K562 (cell line): ENCODE results near the gene ATXN7L1. TPM values are rescaled to one million over a fixed set of nuclear protein-coding genes. Genes with fewer than 3 reads are reported as not detected.

Source experiments
- ATAC-seq: fragments of 200-7000 bp; cut with Tn5 transposase; 3 replicates; pipeline ENCODE4 v1.9.1; 2020; ENCODE audit warnings: moderate library complexity
- BruUV-seq: library from RNA; stranded (reverse); fragments of 400-500 nt; replicated peaks from 2 replicates; lab custom pipeline; 2021; lab: Mats Ljungman, UMichigan
- CTCF ChIA-PET: fragments of 300-600 bp; formaldehyde crosslinking; extraction: SDS; loops from one replicate; lab custom pipeline; 2021; ENCODE audit warnings: low intra/inter-chr PET ratio; lab: Yijun Ruan, JAX
- POLR2A ChIA-PET: fragments of 300-600, 350-650 bp; sonication (Branson Sonifier 250); formaldehyde crosslinking; extraction: SDS; loops from one replicate; lab custom pipeline; 2021; ENCODE audit warnings: antibody characterized with exemption, inconsistent platforms; lab: Yijun Ruan, JAX
- DNase-seq, 4 experiments: peaks; one replicate each; pipeline versions ENCODE4 v3.0.0 to v3.0.0-alpha.2; 2011 to 2018; ENCODE audit warnings: low spot score in 3 of 4, mixed read lengths in 3 of 4; ENCODE audit errors: extremely low read depth in 1 of 4
- FAIRE-seq: peaks from 2 replicates; lab custom pipeline; 2011; peaks lifted over from hg19 to GRCh38; lab: Jason Lieb, UNC
- H2AFZ ChIP-seq: 2 replicates; pipeline ENCODE4 v1.6.0; 2011; ENCODE audit warnings: low read depth, low read length, control low read depth, inconsistent platforms
- H3K27ac ChIP-seq: fragments of 200-600 bp; 3 replicates; pipeline ENCODE4 v1.8.0; 2011; ENCODE audit warnings: low read depth, mild to moderate bottlenecking, control low read depth, inconsistent platforms, low read length, moderate library complexity, mixed read lengths; ENCODE audit errors: extremely low read depth
- H3K27me3 ChIP-seq, 2 experiments: fragments of 300-600 bp in 1 of 2; 2 replicates in 1 of 2; 3 replicates in 1 of 2; pipeline versions ENCODE4 v1.6.0 to v1.8.0; 2011; ENCODE audit warnings: inconsistent platforms in 2 of 2, low read length in 2 of 2, mild to moderate bottlenecking in 1 of 2, mixed read lengths in 1 of 2, moderate library complexity in 1 of 2; ENCODE audit not compliant: control insufficient read depth in 2 of 2, insufficient read depth in 2 of 2
- H3K36me3 ChIP-seq: fragments of 300-600 bp; 3 replicates; pipeline ENCODE4 v1.8.0; 2011; ENCODE audit warnings: mild to moderate bottlenecking, low read length, inconsistent platforms; ENCODE audit not compliant: control insufficient read depth, insufficient read depth
- H3K4me1 ChIP-seq, 2 experiments: fragments of 200-600 bp in 1 of 2; replicated peaks in 1 of 2; 2 replicates in 1 of 2; 3 replicates in 1 of 2; pipeline versions ENCODE4 v1.5.1 to v1.8.0; 2011; ENCODE audit warnings: inconsistent platforms in 2 of 2, low read length in 2 of 2, mild to moderate bottlenecking in 1 of 2, mixed read lengths in 1 of 2, moderate library complexity in 1 of 2; ENCODE audit not compliant: control insufficient read depth in 2 of 2, insufficient read depth in 2 of 2
- H3K4me2 ChIP-seq: 2 replicates; pipeline ENCODE4 v1.6.1; 2011; ENCODE audit warnings: low read length, control low read depth, inconsistent platforms, mixed read lengths; ENCODE audit not compliant: insufficient read depth
- H3K4me3 ChIP-seq: fragments of 200-600 bp; sonication (generic), shearing (Covaris generic); 2 replicates; pipeline ENCODE4 v1.5.1; 2016; ENCODE audit warnings: control low read depth, inconsistent platforms
- H3K79me2 ChIP-seq: fragments of 200-600 bp; 3 replicates; pipeline ENCODE4 v1.8.0; 2011; ENCODE audit warnings: low read length, inconsistent platforms; ENCODE audit not compliant: control insufficient read depth, insufficient read depth
- H3K9ac ChIP-seq, 2 experiments: 2 replicates each; pipeline versions ENCODE4 v1.6.0 to v1.6.1; 2011; ENCODE audit warnings: low read depth in 2 of 2, low read length in 2 of 2, control low read depth in 1 of 2, inconsistent platforms in 1 of 2, mild to moderate bottlenecking in 1 of 2, mixed read lengths in 1 of 2; ENCODE audit not compliant: insufficient read depth in 1 of 2
- H3K9me1 ChIP-seq: one replicate; pipeline ENCODE4 v1.6.0; 2011; ENCODE audit warnings: inconsistent platforms, mild to moderate bottlenecking, low read length, moderate library complexity; ENCODE audit not compliant: control insufficient read depth, insufficient read depth
- H3K9me3 ChIP-seq: replicated peaks from 2 replicates; pipeline ENCODE4 v1.5.1; 2011; ENCODE audit warnings: low read depth, low read length, inconsistent platforms; ENCODE audit not compliant: control insufficient read depth, insufficient read depth
- H4K20me1 ChIP-seq: replicated peaks from 2 replicates; pipeline ENCODE4 v1.6.1; 2011; ENCODE audit warnings: low read length, inconsistent platforms, mixed read lengths; ENCODE audit not compliant: control insufficient read depth, insufficient read depth
- ARID3B ChIP-seq: fragments of 250-450 bp; sonication (Bioruptor Pico); IDR thresholded peaks from 2 replicates; pipeline ENCODE4 v1.4.0; 2020; ENCODE audit warnings: borderline replicate concordance
- ATF3 ChIP-seq, 2 experiments: fragments of 450-650 bp in 1 of 2; sonication (generic) in 1 of 2; formaldehyde crosslinking in 1 of 2; IDR thresholded peaks in 1 of 2; conservative IDR thresholded peaks in 1 of 2; 2 replicates each; pipeline versions ENCODE4 v1.6.1 to v1.8.1; 2016 to 2023; ENCODE audit warnings: mild to moderate bottlenecking in 2 of 2, moderate library complexity in 2 of 2, inconsistent platforms in 1 of 2, missing genetic modification reagents in 1 of 2
- FIP1L1 ChIP-seq: fragments of 200-400 bp; formaldehyde crosslinking; IDR thresholded peaks from 2 replicates; pipeline ENCODE4 v1.6.1; 2018; ENCODE audit warnings: mild to moderate bottlenecking, low read depth, low read length; ENCODE audit not compliant: poor library complexity, severe bottlenecking
- SAP30 ChIP-seq: fragments of 200-600 bp; sonication (generic); IDR thresholded peaks from 2 replicates; pipeline ENCODE4 v1.6.1; 2012; ENCODE audit warnings: borderline replicate concordance, low read depth, mild to moderate bottlenecking, moderate library complexity, low read length, control low read depth, inconsistent platforms; ENCODE audit not compliant: insufficient read depth, poor library complexity, severe bottlenecking
- SMARCB1 ChIP-seq: IDR thresholded peaks from 2 replicates; pipeline ENCODE4 v1.6.1; 2011; ENCODE audit warnings: improper control_type of control experiment, low read depth; ENCODE audit not compliant: insufficient read length
- SMARCE1 ChIP-seq: fragments of 450-650 bp; IDR thresholded peaks from 2 replicates; pipeline ENCODE4 v1.7.1; 2016; ENCODE audit warnings: mild to moderate bottlenecking
- SRSF3 ChIP-seq: fragments of 200-400 bp; formaldehyde crosslinking; IDR thresholded peaks from 2 replicates; pipeline ENCODE4 v1.6.1; 2016; ENCODE audit warnings: mild to moderate bottlenecking, low read length, moderate library complexity; ENCODE audit not compliant: insufficient read depth
- TEAD2 ChIP-seq: fragments of 450-650 bp; IDR thresholded peaks from 2 replicates; pipeline ENCODE4 v1.6.1; 2016; ENCODE audit warnings: missing genetic modification characterization, control low read depth, missing compliant biosample characterization
- TGIF2 ChIP-seq: sonication (generic); formaldehyde crosslinking; IDR thresholded peaks from 2 replicates; pipeline ENCODE4 v1.8.1; 2022; ENCODE audit warnings: mild to moderate bottlenecking, missing genetic modification reagents, moderate library complexity
- ZKSCAN8 ChIP-seq: fragments of 200-800 bp; sonication (Bioruptor generic); IDR thresholded peaks from 2 replicates; pipeline ENCODE4 v1.6.1; 2016; ENCODE audit warnings: missing genetic modification characterization, missing compliant biosample characterization
- ZNF121 ChIP-seq: sonication (generic); formaldehyde crosslinking; conservative IDR thresholded peaks from 2 replicates; pipeline ENCODE4 v1.8.0; 2022; ENCODE audit warnings: missing genetic modification reagents
- WGBS: fragments of 100-300 bp; shearing (Covaris generic); methylation state at CpG from one replicate; pipeline ENCODE4 v1.1.6; 2016; ENCODE audit warnings: low coverage, mixed read lengths; ENCODE audit not compliant: insufficient coverage; ENCODE audit errors: missing lambda C conversion rate; 5-methylcytosine and 5-hydroxymethylcytosine counted together
- in situ Hi-C: fragments of 300-500 bp; cut with MboI; formaldehyde crosslinking; loops from 4 replicates; pipeline ENCODE4 v1.15.0; 2018; ENCODE audit warnings: inconsistent platforms, mixed read lengths
- intact Hi-C: fragments of 100-400 bp; cut with micrococcal nuclease; formaldehyde crosslinking; loops from 2 replicates; pipeline ENCODE4 v1.14.2; 2022
- polyA plus RNA-seq, 8 experiments: library from polyadenylated mRNA; depleted of rRNA in 4 of 8; stranded (reverse) in 5 of 8; unstranded in 3 of 8; fragments of >200 nt; fragmentation: Nextera tagmentation in 2 of 8; fragmentation: Illumina TruSeq in 1 of 8; extraction: Ambion mirVana in 2 of 8; extraction: Trizol in 1 of 8; gene quantifications; 2 replicates each; pipeline versions ENCODE4 v1.2.1 to v1.2.3, GENCODE V29; 2011 to 2014; ENCODE audit warnings: inconsistent platforms in 1 of 8, missing spikeins in 1 of 8
- total RNA-seq, 7 experiments: library from RNA; depleted of rRNA in 6 of 7; stranded (reverse); fragments of >200 nt in 6 of 7; fragmentation: Illumina TruSeq in 2 of 7; extraction: Trizol in 2 of 7; gene quantifications; 2 replicates each; pipeline versions ENCODE4 v1.2.1 to v1.2.3, GENCODE V29; 2011 to 2021; ENCODE audit warnings: low replicate concordance in 1 of 7
- TF ChIP-seq, protein P1 (sequence below): sonication (generic); formaldehyde crosslinking; IDR thresholded peaks from 2 replicates; pipeline ENCODE4 v1.8.0; 2022; ENCODE audit warnings: mild to moderate bottlenecking, missing genetic modification reagents
- TF ChIP-seq, protein P2 (sequence below): sonication (generic); formaldehyde crosslinking; IDR thresholded peaks from 2 replicates; pipeline ENCODE4 v1.8.0; 2022; ENCODE audit warnings: mild to moderate bottlenecking, missing genetic modification reagents
- TF ChIP-seq, protein P3 (sequence below): fragments of 450-650 bp; formaldehyde crosslinking; conservative IDR thresholded peaks from 2 replicates; pipeline ENCODE4 v1.4.0; 2022; ENCODE audit warnings: mild to moderate bottlenecking, missing genetic modification characterization

ATXN7L1 gene
- total and polyA plus RNA-seq, 9 of the 15 experiments (the other 6 are each of a cell fraction or from before 2014, with no cell fraction given), result 6.6 to 13.7 (median 10.7) TPM

GRCh38 chr7:105559926-105560325, 316.5 kb downstream of the ATXN7L1 start:
- WGBS, result 70% methylated on average over 1 of the region's 1 CpG
- Histone ChIP-seq H3K27ac (no peak overlapping the region), H3K9me1 (no peaks in the 10 kb centered on the region), H3K4me3 (no peak overlapping the region), H3K9ac (no peak overlapping the region), H3K79me2 (no peaks in the 10 kb centered on the region), H4K20me1 (no peaks in the 10 kb centered on the region), H3K27me3 (no peaks in the 10 kb centered on the region), H3K4me2 (no peak overlapping the region), H3K4me1 (no peaks in the 10 kb centered on the region), H3K36me3 (peaks cover 89% of the 10 kb centered on the region), H3K9me3 (no peaks in the 10 kb centered on the region), H2AFZ (no peak overlapping the region)
- TF ChIP-seq, protein P1, sequence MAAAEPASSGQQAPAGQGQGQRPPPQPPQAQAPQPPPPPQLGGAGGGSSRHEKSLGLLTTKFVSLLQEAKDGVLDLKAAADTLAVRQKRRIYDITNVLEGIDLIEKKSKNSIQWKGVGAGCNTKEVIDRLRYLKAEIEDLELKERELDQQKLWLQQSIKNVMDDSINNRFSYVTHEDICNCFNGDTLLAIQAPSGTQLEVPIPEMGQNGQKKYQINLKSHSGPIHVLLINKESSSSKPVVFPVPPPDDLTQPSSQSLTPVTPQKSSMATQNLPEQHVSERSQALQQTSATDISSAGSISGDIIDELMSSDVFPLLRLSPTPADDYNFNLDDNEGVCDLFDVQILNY, result no peak
- no peak for TF ChIP-seq SAP30
- TF ChIP-seq ZNF121 (CRISPR knock-in tag), result no peak
- no peak for TF ChIP-seq ATF3 (IDR thresholded peaks at IDR 0.05)
- no peak for TF ChIP-seq ATF3 (CRISPR knock-in tag; conservative IDR thresholded peaks at IDR 0.05)
- TF ChIP-seq, protein P2, sequence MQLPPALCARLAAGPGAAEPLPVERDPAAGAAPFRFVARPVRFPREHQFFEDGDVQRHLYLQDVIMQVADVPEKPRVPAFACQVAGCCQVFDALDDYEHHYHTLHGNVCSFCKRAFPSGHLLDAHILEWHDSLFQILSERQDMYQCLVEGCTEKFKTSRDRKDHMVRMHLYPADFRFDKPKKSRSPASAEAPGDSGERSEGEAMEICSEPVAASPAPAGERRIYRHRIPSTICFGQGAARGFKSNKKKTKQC (CRISPR knock-in tag), result no peak
- no peak for TF ChIP-seq SMARCE1
- no peak for TF ChIP-seq TEAD2 (tag)
- no peak for TF ChIP-seq SMARCB1
- no peak for TF ChIP-seq FIP1L1
- TF ChIP-seq ARID3B (CRISPR knock-in tag), result no peak
- TF ChIP-seq, protein P3, sequence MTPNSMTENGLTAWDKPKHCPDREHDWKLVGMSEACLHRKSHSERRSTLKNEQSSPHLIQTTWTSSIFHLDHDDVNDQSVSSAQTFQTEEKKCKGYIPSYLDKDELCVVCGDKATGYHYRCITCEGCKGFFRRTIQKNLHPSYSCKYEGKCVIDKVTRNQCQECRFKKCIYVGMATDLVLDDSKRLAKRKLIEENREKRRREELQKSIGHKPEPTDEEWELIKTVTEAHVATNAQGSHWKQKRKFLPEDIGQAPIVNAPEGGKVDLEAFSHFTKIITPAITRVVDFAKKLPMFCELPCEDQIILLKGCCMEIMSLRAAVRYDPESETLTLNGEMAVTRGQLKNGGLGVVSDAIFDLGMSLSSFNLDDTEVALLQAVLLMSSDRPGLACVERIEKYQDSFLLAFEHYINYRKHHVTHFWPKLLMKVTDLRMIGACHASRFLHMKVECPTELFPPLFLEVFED (CRISPR knock-in tag), result no peak
- no peak for TF ChIP-seq TGIF2 (CRISPR knock-in tag)
- no peak for TF ChIP-seq SRSF3
- TF ChIP-seq ZKSCAN8 (CRISPR knock-in tag), result no peak
- intact Hi-C loops (no loop called here), in situ Hi-C loops (no loop called here)
- no TSS peak for BruUV-seq
- FAIRE-seq (no peak), ATAC-seq (no peak), DNase-seq (no peak)
- ChIA-PET CTCF (no interaction called here), POLR2A (no interaction called here)
